ENCODE measurements around the gene CCDC85B.

The CCDC85B gene

GRCh38 chr11:65883786-65884715, 6.4 kb upstream of the CCDC85B start:
- H3K27ac ChIP-seq (ENCODE audit: low read depth, low read length, poor library complexity, severe bottlenecking) = no peak overlapping the region
- H3K27me3 ChIP-seq (ENCODE audit: insufficient read depth, low read length) = no peaks in the 10 kb centered on the region
- no peak overlapping the region for H3K9ac ChIP-seq (ENCODE audit: low read length)
- H3K36me3 ChIP-seq (ENCODE audit: insufficient read depth, low read length) = peaks cover 43% of the 10 kb centered on the region
- no peaks in the 10 kb centered on the region for H3F3A ChIP-seq (ENCODE audit: insufficient read depth, low read length)
- H3K4me2 ChIP-seq (ENCODE audit: low read length) = no peak overlapping the region
- no peaks in the 10 kb centered on the region for H3K9me2 ChIP-seq (ENCODE audit: low read depth, low read length)
- H2AFZ ChIP-seq (ENCODE audit: low read length) = no peak overlapping the region
- H3K4me3 ChIP-seq (ENCODE audit: low read depth, low read length, poor library complexity, severe bottlenecking) = no peak overlapping the region
- no peaks in the 10 kb centered on the region for H3K79me2 ChIP-seq (ENCODE audit: insufficient read depth, low read length)
- H3K4me1 ChIP-seq (ENCODE audit: insufficient read depth, low read length, severe bottlenecking) = peaks cover 25% of the 10 kb centered on the region
- no peaks in the 10 kb centered on the region for H4K20me1 ChIP-seq (ENCODE audit: insufficient read depth, low read length)
- TF ChIP-seq, protein P1, sequence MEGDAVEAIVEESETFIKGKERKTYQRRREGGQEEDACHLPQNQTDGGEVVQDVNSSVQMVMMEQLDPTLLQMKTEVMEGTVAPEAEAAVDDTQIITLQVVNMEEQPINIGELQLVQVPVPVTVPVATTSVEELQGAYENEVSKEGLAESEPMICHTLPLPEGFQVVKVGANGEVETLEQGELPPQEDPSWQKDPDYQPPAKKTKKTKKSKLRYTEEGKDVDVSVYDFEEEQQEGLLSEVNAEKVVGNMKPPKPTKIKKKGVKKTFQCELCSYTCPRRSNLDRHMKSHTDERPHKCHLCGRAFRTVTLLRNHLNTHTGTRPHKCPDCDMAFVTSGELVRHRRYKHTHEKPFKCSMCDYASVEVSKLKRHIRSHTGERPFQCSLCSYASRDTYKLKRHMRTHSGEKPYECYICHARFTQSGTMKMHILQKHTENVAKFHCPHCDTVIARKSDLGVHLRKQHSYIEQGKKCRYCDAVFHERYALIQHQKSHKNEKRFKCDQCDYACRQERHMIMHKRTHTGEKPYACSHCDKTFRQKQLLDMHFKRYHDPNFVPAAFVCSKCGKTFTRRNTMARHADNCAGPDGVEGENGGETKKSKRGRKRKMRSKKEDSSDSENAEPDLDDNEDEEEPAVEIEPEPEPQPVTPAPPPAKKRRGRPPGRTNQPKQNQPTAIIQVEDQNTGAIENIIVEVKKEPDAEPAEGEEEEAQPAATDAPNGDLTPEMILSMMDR (IDR thresholded peaks at IDR 0.05; ENCODE audit: low read length) = no peak
- TF ChIP-seq EZH2 (IDR thresholded peaks at IDR 0.05; ENCODE audit: borderline replicate concordance, low read length) = no peak
- H3K9me3 ChIP-seq (ENCODE audit: low read length) = no peaks in the 10 kb centered on the region

DNA sequence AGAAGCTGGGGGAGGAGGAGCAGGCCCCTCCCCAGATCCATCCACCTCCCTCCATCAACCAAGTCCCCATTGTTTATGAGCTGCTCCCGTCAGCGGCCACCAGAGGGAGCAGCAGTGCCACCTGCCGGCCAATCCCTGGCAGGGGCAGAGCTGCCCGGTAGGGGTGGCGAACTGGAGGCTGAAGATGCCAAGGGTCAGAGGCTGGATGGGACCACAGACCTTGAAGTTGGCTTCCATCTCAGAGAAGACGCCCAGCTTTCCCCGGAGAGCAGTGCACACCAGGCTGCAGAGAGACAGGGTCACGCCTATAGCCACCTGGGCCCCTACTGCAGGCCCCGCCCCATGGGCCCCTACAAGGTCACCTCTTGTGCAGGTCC, 5.8 kb upstream of the CCDC85B start:
- Histone ChIP-seq H2AFZ (ENCODE audit: low read length) (no peak overlapping the region), H3K27me3 (ENCODE audit: insufficient read depth, low read length) (no peaks in the 10 kb centered on the region), H3K36me3 (ENCODE audit: insufficient read depth, low read length) (peaks cover 43% of the 10 kb centered on the region), H3K4me3 (ENCODE audit: low read depth, low read length, poor library complexity, severe bottlenecking) (no peak overlapping the region), H3F3A (ENCODE audit: insufficient read depth, low read length) (peaks cover 3% of the 10 kb centered on the region), H3K9me3 (ENCODE audit: low read length) (no peaks in the 10 kb centered on the region), H3K9ac (ENCODE audit: low read length) (no peak overlapping the region), H3K79me2 (ENCODE audit: insufficient read depth, low read length) (no peaks in the 10 kb centered on the region), H3K27ac (ENCODE audit: low read depth, low read length, poor library complexity, severe bottlenecking) (no peak overlapping the region), H3K9me2 (ENCODE audit: low read depth, low read length) (no peaks in the 10 kb centered on the region), H3K4me2 (ENCODE audit: low read length) (no peak overlapping the region), H4K20me1 (ENCODE audit: insufficient read depth, low read length) (no peaks in the 10 kb centered on the region), H3K4me1 (ENCODE audit: insufficient read depth, low read length, severe bottlenecking) (peaks cover 32% of the 10 kb centered on the region)
- TF ChIP-seq, protein P1 (IDR thresholded peaks at IDR 0.05; ENCODE audit: low read length) = peak; percentile 100
- TF ChIP-seq EZH2 (IDR thresholded peaks at IDR 0.05; ENCODE audit: borderline replicate concordance, low read length) = no peak

DNA sequence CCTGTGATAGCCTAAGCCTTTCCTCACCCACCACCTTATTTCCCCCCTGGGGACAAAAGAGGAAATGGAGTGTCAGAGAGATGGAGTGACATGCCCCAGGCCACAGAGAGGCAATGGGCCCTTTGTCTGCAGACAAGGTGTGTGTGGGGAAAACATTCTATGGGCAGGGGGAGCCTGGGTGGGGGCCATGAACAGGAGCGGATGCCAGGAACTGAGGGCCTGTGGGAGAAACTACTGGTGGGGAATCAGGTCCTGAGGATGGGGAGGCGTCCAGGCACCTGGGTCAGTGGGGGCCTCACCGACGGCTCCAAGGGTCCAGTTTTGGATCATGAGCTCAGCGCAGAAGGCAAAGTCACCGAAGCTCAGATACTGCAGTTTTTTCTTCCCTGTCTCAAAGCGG, 5.2 kb upstream of the CCDC85B start:
- Histone ChIP-seq H3K9ac (ENCODE audit: low read length) (no peak overlapping the region), H3K36me3 (ENCODE audit: insufficient read depth, low read length) (peaks cover 43% of the 10 kb centered on the region), H3K4me2 (ENCODE audit: low read length) (no peak overlapping the region)

More for the DNA sequence above, 5.2 kb upstream of the CCDC85B start:
- Histone ChIP-seq H2AFZ (ENCODE audit: low read length) (no peak overlapping the region), H3K4me1 (ENCODE audit: insufficient read depth, low read length, severe bottlenecking) (peaks cover 37% of the 10 kb centered on the region), H3K27me3 (ENCODE audit: insufficient read depth, low read length) (no peaks in the 10 kb centered on the region), H3K79me2 (ENCODE audit: insufficient read depth, low read length) (no peaks in the 10 kb centered on the region), H4K20me1 (ENCODE audit: insufficient read depth, low read length) (no peaks in the 10 kb centered on the region), H3K27ac (ENCODE audit: low read depth, low read length, poor library complexity, severe bottlenecking) (no peak overlapping the region), H3F3A (ENCODE audit: insufficient read depth, low read length) (peaks cover 5% of the 10 kb centered on the region), H3K9me2 (ENCODE audit: low read depth, low read length) (no peaks in the 10 kb centered on the region), H3K9me3 (ENCODE audit: low read length) (no peaks in the 10 kb centered on the region), H3K4me3 (ENCODE audit: low read depth, low read length, poor library complexity, severe bottlenecking) (no peak overlapping the region)
- no peak for TF ChIP-seq EZH2 (IDR thresholded peaks at IDR 0.05; ENCODE audit: borderline replicate concordance, low read length)
- TF ChIP-seq, protein P1 (IDR thresholded peaks at IDR 0.05; ENCODE audit: low read length) = no peak
